Mesothelial cell of epicardium (in vitro differentiated cells): Measurements from ENCODE around the gene CYP4A22. TPM values are rescaled to one million over a fixed set of nuclear protein-coding genes. Genes with fewer than 3 reads are reported as not detected.

Experiments
- DNase-seq, 2 experiments: peaks; one replicate each; pipeline ENCODE4 v3.0.0; 2021; ENCODE audit warnings: low spot score in 2 of 2; ENCODE audit not compliant: unreplicated experiment in 2 of 2
- H3K27ac Mint-ChIP-seq: 2 replicates; pipeline ENCODE4 v1.8.0; 2021; ENCODE audit warnings: mixed read lengths
- H3K27me3 Mint-ChIP-seq: 2 replicates; pipeline ENCODE4 v1.8.0; 2021; ENCODE audit warnings: low read depth, mixed read lengths
- H3K36me3 Mint-ChIP-seq: 2 replicates; pipeline ENCODE4 v1.8.0; 2021; ENCODE audit warnings: mixed read lengths
- H3K4me1 Mint-ChIP-seq: 2 replicates; pipeline ENCODE4 v1.8.0; 2021; ENCODE audit warnings: mixed read lengths
- H3K4me3 Mint-ChIP-seq: 2 replicates; pipeline ENCODE4 v1.8.0; 2021; ENCODE audit warnings: mild to moderate bottlenecking, moderate library complexity, mixed read lengths
- H3K9me3 Mint-ChIP-seq: 2 replicates; pipeline ENCODE4 v1.8.0; 2021; ENCODE audit warnings: mixed read lengths
- total RNA-seq: library from RNA; stranded (reverse); gene quantifications from 3 replicates; pipeline ENCODE4 v1.2.1, GENCODE V29; 2021
- TF ChIP-seq, protein P1 (sequence below): fragments of 200-600 bp; sonication (generic); IDR thresholded peaks from one replicate; pipeline ENCODE4 v1.5.0; 2021; ENCODE audit warnings: antibody characterized with exemption; ENCODE audit not compliant: unreplicated experiment

The CYP4A22 gene
- total RNA-seq, 1 donor from 2014 or later: not detected

DNA sequence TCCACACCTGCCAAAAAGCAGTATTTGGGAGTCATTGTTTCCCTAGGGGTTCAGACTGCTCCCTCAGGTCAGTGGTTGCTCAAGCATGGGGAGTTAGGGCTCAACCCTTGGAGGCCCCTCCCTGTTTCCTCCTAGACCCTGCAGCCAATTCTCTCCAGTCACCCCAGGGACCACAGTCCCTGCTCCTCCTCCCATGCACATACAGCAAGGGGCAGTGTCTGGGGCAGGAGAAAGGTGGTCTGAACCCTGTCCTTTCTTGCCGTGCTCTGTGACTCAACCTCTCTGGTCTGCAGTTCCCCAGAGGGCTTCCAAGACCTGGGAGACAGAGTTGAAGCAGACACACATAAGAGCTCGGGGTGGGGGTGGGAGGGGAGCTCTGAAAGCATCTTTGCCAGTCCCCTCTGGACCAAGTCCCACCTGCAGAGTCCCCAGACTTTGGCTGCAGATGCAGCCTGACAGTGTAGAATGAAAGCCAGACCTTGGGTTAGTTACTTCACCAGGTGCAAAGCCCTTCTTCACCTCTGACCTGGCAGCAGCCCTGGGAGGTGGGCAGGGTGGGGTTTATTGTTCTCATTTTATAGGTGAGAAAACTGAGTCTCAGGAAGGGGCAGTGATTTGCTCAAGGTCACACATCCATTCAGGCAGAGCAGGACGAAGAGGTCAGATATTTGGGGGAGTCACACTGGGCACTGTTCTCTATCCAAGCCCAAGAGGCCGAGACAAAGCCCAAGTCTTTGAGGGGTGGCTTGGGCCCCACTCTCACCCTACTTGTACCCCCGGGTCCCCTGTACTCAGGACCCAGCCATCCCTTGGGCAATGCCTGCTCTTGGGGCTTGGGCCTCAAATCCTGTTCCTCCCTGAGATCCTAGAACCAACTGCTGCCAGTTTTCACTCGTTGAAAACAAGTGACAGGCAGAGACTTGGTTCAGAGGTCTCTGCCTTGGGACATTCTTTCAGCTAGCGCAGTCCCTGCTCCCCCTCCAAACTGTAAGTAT, 51.8 kb downstream of the CYP4A22 start:
- Mint-ChIP-seq H3K4me1 (peaks cover 22% of the 10 kb centered on the region), H3K4me3 (no peak overlapping the region), H3K9me3 (no peaks in the 10 kb centered on the region), H3K36me3 (no peaks in the 10 kb centered on the region), H3K27me3 (peaks cover 16% of the 10 kb centered on the region), H3K27ac (no peak overlapping the region)
- TF ChIP-seq, protein P1, sequence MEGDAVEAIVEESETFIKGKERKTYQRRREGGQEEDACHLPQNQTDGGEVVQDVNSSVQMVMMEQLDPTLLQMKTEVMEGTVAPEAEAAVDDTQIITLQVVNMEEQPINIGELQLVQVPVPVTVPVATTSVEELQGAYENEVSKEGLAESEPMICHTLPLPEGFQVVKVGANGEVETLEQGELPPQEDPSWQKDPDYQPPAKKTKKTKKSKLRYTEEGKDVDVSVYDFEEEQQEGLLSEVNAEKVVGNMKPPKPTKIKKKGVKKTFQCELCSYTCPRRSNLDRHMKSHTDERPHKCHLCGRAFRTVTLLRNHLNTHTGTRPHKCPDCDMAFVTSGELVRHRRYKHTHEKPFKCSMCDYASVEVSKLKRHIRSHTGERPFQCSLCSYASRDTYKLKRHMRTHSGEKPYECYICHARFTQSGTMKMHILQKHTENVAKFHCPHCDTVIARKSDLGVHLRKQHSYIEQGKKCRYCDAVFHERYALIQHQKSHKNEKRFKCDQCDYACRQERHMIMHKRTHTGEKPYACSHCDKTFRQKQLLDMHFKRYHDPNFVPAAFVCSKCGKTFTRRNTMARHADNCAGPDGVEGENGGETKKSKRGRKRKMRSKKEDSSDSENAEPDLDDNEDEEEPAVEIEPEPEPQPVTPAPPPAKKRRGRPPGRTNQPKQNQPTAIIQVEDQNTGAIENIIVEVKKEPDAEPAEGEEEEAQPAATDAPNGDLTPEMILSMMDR: no peak
- peak in 1 of 2 experiments; percentile 25 for DNase-seq

DNA sequence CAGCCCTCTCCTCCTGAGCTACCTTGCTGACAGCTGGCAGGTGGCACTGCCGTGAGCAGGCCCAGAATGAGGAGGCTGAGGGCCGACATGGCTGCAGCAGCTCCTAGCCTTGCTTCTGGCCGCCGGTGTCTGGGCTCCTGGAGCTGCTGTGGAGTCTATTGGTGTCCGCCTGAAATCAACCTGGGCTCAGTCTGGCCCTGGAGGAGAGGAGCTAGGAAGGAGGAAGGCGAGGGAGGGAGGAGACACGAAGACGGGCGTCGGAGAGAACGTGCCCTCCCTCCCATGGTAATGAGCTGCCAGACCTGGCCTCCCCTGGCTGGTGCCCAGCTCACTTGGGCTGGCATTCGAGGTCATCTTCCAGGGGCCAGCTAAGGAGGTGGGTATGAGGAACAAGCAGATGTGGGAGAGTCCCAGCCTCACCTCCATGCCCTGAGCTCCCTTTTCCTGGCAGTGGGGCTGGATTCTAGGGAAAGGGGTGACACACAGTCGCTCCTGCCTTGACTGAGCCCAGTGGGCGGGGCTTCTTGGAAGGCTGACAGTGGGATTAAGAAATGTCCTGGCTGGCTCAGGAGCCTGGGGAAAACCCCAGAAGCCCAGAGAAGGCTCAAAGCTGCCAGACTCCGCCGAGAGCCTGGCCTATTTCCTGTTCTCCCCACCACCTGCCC, 52.7 kb downstream of the CYP4A22 start, which contains the start of gene PDZK1IP1:
Gene PDZK1IP1, minus strand, starts transcription at position 193 of the 665 bp plus-strand sequence. Its CDS starts 104 bp downstream, at position 89.
- H3K4me3 Mint-ChIP-seq: no peak within 1 kb of the TSS
- H3K27me3 Mint-ChIP-seq: peaks cover 18% of the 10 kb centered on the region
- no peaks in the 10 kb centered on the region for H3K9me3 Mint-ChIP-seq
- peak within 1 kb of the TSS; percentile 30 for H3K27ac Mint-ChIP-seq
- H3K4me1 Mint-ChIP-seq: peaks cover 22% of the 10 kb centered on the region
- H3K36me3 Mint-ChIP-seq: no peaks in the 10 kb centered on the region
- TF ChIP-seq, protein P1: no peak
- DNase-seq: peak in 1 of 2 experiments; percentile 39

DNA sequence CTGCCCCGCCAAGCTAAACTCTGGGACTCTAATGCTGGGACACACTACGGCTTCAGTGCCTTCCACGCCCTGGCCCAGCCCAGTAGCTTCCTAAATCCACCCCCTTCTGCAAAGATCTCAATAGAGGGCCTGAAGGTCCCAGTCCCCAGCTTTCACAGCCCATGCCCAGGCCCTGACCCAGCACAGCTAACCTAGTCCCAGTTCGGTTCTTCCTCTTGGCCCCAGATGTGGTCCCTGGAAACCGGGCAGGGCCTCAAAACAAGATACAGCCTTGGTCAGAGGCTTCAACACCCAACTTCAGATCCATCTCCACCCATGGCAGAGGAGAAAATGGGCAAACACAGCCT, 53.2 kb downstream of the CYP4A22 start:
- H3K4me1 Mint-ChIP-seq: peaks cover 22% of the 10 kb centered on the region
- no peaks in the 10 kb centered on the region for H3K36me3 Mint-ChIP-seq
- peak overlapping the region; percentile 26 for H3K27ac Mint-ChIP-seq
- no peaks in the 10 kb centered on the region for H3K9me3 Mint-ChIP-seq
- TF ChIP-seq, protein P1: no peak
- no peak for DNase-seq
- H3K4me3 Mint-ChIP-seq: no peak overlapping the region
- H3K27me3 Mint-ChIP-seq: peaks cover 19% of the 10 kb centered on the region

DNA sequence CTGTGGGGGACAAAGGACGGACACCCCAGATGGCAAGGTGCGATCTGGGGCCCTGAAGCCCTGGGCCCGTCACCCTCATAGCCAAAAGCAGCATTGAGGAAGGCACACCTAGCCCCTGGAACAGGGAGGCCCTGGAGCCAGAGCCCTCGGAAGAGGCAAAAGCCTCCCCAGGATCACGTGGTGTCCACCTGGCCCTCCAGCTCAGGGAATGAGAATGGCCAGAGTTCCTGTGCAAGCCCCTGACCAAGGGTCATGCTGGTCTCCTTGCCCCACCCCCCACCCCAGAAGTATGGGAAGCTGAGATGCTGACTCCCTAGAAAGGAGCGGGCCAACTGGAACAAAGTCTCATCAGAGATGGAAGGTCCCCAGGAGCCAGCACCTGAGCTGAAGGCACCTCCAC, 53.6 kb downstream of the CYP4A22 start:
- H3K27me3 Mint-ChIP-seq: peaks cover 15% of the 10 kb centered on the region
- H3K27ac Mint-ChIP-seq: no peak overlapping the region
- no peaks in the 10 kb centered on the region for H3K9me3 Mint-ChIP-seq
- TF ChIP-seq, protein P1: no peak
- DNase-seq: no peak
- no peak overlapping the region for H3K4me3 Mint-ChIP-seq
- no peaks in the 10 kb centered on the region for H3K36me3 Mint-ChIP-seq
- peaks cover 22% of the 10 kb centered on the region for H3K4me1 Mint-ChIP-seq

DNA sequence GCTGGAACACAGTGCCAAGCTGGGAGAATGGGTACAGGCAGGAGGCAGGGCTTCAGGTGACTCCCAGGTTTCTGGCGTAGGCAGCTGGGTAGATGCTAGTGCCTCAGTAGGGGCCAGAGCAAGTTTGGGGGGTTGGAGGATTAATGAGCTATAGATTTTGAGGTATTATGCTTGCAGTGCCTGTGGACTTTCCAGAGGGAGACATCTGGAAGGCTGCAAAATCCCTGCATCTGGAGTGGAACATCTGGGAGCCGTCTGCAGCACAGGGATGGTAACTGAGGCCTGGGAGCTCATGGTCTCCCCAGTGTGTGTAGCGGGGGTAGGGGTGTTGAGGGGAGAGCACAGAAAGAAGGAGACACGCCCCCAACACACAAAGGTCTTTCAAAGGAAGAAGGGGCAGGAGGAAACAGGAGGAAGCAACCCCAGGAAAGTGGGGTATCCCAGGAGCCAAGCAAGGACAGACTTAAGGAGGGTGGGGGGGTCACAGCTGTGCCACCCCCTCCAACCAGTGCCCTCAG, 54.8 kb downstream of the CYP4A22 start:
- H3K4me1 Mint-ChIP-seq: peaks cover 23% of the 10 kb centered on the region
- TF ChIP-seq, protein P1: no peak
- DNase-seq: peak in 1 of 2 experiments; percentile 31
- H3K36me3 Mint-ChIP-seq: no peaks in the 10 kb centered on the region
- no peaks in the 10 kb centered on the region for H3K9me3 Mint-ChIP-seq
- no peak overlapping the region for H3K4me3 Mint-ChIP-seq
- peak overlapping the region; percentile 86 for H3K27ac Mint-ChIP-seq
- peaks cover 12% of the 10 kb centered on the region for H3K27me3 Mint-ChIP-seq
